GM21367 (cell line): ENCODE results near the gene KDM1A.

Experiments used
- ATAC-seq: cut with Tn5 transposase; IDR thresholded peaks from one replicate; pipeline ENCODE4 v1.9.1; 2021; ENCODE audit not compliant: unreplicated experiment

Gene KDM1A

DNA sequence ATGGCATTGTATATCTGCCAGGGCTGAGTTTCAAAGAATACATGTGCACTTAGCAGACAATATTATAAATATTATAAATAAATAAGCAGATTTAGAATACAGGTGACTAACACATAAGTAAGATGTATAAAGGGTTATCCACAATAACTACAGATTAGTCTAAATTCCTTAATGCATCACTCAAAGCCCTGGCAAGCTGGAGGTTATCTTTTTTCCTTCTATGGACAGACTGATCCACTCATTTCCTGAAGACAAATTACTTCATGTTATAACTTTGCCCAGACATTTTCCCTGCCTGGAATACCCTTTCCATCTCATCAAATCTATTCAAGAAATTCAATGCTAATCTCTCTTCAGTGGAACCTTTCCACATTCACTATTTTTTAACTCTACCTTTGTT, 110.6 kb downstream of the KDM1A start:
- ATAC-seq, result no peak

- ATAC-seq, result no peak
Measured at GRCh38 chr1:23132033-23132432, 112.8 kb downstream of the KDM1A start.
